ENCODE results near the gene MEF2D.

MEF2D gene

DNA sequence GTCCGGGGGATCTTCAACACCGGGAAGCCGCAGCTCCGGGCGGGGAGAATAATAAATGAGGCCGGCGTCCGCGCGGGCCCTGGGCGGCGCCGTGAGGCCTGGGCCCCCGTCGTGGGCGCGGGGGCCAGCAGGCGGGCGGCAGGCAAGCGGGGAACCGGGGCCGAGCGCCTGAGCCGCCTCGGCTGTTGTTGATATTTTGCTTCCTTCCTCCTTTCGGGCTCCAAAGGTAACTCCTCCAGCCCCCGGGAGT lies at the start of gene MEF2D:
MEF2D (minus strand) TSS at position 233 of the 250 bp plus-strand sequence. CDS start 17,483 bp downstream, outside the sequence.
- DNase-seq (ENCODE audit: low spot score) = no peak

DNA sequence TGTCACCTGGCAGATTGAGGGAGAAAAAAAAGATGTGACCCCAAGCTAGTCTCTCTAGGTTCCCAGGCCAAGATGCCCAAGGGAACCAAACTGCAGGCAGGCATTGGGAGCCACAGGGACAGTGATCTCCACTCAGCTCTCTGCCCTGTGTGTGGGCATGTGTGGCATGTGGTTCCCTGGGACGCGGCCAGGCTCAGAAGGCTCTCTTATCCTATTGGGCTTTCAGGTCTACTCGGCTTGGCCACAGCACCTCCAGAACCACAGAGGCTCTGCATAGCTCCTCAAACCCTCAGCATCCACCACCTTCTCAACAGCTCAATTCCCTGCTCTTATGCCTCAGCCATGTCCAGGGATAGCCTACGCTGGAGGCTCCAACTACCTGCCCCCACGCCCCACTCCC lies 49.8 kb upstream of the MEF2D start:
- no peak for DNase-seq (ENCODE audit: low spot score)

DNA sequence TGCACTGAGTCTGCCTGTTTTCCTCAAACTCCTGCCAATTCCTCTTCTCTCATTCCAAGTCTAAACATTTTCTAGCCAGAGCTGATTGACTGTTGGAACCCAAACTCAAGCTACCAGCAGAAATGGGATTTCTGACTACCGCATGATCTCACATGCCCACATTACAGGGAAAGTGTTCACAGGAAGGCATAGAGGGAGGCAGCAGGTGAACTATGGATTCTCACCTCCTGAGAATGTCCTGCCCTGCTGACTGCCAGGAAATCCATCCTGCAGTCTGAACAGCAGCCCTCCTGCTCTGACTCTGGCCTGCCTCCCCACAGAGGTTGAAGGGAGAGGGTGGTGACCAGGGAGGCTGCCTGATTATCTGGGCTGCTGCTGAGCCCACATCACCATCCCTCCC lies 49.3 kb upstream of the MEF2D start:
- DNase-seq (ENCODE audit: low spot score) = no peak

DNA sequence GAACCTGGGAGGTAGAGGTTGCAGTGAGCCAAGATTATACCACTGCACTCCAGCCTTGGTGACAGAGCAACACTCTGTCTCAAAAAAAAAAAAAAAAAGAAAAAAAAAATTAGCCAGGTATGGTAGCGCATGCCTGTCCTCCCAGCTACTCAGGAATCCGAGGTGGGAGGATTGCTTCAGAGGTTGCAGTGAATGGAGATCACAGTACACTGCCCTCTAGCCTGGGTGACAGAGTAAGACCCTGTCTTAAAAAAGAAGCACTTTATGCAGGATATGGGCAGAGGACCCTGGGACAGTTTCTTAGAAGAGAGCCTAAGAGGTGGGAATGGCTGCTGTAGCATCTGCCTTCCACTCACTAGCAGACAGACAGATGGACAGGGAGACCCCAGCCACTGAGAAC lies 48.8 kb upstream of the MEF2D start:
- DNase-seq (ENCODE audit: low spot score) = no peak

GRCh38 chr1:156547982-156548381 lies 47.4 kb upstream of the MEF2D start:
- DNase-seq (ENCODE audit: low spot score) = no peak

GRCh38 chr1:156547434-156547833 lies 46.9 kb upstream of the MEF2D start:
- no peak for DNase-seq (ENCODE audit: low spot score)

DNA sequence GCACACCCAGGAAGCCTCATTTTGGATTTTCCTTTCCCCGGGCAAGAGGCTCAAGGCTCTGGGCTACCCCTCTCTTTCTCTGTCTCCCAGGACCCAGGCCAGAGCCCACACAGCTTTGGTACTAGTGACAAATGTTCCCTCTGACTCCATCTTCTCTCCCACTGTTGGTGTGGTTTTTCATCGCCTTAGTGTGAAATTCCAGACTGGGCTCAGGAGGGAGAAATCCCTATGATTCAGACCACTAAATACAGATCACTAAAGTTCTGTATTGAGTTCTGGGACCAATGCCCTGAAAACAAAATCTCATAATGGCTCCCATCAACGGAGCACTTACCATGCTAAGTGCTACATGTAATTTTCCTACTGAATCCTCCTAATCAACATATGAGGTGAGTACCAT lies 45.7 kb upstream of the MEF2D start:
- no peak for DNase-seq (ENCODE audit: low spot score)

GRCh38 chr1:156544592-156545102 lies 44.1 kb upstream of the MEF2D start:
- no peak for DNase-seq (ENCODE audit: low spot score)

DNA sequence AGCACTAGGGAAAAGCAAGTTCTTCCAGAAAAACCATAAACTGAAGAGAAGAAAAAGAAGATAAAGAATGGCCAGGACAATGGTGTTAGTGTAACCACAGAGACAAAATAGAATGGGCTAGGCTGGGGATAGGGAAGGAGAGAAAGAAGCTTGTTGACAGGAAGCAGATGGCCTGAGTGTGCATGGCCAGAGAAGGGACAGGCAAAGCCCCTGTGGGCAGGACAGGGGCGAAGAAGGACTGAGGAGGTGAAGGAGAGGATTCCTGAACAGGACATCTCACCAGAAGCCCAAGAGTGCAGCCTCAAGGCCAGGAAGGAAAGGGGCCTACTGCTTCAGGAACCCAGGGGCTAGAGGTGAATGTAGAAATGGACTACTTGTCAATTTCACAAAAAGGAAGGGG lies 42.5 kb upstream of the MEF2D start:
- no peak for DNase-seq (ENCODE audit: low spot score)

DNA sequence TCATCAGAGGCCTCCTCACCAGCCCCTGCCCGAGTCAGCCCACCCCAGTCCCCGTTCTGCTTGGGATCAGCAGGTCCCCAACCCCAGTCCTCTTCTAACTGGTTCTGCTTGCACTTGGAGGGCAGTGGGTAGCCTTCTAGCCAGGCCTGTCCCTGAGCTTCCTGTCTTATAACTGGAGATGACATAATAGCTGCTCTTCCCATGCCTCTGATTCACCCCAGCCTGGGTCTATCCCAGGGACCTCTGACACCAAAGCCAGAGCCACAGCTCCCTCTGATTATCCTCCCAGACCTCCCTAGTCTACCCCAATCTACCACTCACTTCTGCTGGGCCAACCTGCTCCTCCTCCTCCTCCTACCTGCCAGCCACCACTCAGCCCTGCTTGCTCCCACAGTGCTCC lies 40.4 kb upstream of the MEF2D start:
- no peak for DNase-seq (ENCODE audit: low spot score)

DNA sequence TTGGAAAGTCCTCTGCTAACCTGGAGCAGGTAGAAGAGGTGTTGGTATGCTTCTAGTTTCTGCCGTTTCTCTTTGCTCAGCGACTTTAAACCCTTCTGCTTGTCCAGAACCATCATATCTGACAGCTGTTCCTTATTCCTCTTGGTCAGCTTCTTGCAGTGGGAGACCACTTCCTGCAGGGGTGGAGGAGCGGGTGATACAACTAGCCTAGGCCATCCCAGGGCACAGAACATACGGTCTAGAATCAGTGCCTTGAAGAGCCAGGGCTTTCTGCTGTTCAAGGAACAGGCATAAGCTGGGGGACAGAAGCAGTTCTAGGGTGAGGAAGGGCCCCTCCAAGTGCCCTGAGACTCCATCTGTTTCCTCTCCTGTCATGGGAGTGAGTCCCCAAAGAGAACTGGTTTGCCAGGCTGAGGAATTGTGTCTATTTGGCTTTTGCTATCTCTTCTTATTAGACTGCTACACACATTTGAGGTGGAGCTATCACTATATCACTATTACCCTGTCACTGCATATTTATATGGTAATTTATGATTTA lies 39.3 kb upstream of the MEF2D start:
- DNase-seq (ENCODE audit: low spot score) = no peak

DNA sequence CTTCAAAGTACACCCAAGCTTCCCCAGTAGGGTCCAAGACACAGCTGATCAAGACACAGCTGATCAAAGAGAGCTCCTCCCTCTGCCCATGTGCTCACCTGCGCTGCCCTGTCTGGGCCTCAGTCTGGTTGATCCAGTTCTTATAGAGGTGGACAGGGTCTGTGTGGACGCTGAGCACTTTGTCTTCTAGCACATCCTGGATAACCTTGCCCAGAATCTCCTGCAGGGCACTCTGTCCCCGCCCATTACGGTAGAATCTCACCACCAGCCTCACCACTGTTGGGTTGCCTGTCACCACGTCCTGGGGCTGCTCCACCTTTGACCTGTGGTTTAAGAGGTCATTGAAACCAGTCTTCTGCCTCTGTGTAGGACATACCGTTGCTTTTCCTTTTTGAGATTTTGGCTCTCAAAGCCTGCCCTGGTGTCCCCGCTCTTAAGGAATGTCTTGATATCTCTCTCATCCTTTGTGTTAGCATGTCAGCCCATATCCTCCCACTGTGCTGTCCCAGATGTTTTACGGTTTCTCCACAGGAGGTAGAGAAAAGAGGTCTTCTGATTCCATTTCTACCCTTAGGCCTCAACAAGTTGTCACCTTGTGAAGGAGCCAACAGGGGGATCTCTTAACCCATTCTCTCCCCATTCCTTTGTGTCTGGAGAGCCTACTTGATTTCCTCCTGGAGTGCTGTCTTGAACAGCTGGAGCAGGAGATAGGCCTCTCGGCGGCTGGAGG lies 38.3 kb upstream of the MEF2D start:
- no peak for DNase-seq (ENCODE audit: low spot score)

- DNase-seq (ENCODE audit: low spot score) = no peak
Observed at GRCh38 chr1:156537027-156537426, 36.5 kb upstream of the MEF2D start.

- DNase-seq (ENCODE audit: low spot score) = no peak
Observed at GRCh38 chr1:156534424-156535060, 34.0 kb upstream of the MEF2D start.

DNA sequence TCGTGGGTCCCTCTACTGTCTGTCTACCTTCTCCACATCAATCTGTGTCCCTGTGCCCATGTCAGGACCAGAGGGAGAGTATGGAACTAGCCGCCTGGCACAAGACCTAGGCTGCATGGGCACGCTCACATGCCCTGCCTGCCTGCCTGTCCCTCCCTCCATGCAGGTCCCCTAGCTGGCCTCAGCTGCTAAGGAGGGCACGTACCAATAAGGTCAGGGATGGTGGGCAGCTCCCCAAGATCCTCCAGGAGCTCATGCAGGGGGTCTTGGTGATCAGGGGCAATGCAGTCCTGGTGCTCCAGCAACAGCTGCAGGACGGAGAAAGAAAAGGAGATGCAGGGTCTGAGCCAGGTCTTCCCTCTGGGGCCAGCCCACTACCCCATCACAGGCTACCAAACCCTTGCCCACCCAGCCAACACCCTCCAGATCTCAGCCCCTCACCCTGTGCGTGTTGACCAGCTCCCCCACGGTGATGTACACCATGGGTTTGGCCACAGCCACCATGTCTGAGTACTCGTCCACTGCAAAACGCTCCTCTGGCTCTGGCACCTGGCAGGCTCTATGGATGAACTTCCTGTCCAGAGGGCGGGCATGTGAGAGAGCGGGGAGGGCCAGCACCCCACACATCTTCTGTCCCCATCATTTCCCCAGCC lies 33.1 kb upstream of the MEF2D start:
- no peak for DNase-seq (ENCODE audit: low spot score)

DNA sequence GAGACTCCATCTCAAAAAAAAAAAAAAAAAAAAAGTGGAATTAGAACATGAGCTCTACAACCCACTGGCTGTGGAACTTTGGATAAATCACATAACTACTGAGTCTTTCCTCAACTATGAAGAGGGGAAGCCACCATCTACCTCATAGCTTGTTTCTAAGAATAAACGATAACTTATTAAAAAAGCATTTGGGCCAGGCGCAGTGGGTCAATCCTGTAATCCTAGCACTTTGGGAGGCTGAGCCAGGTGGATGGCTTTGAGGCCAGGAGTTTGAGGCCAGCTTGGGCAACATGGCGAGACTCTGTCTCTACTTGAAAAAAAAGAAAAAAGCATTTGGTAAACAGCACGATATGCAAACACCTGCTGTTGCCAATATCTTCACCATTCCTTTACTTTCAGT lies 31.8 kb upstream of the MEF2D start:
- DNase-seq (ENCODE audit: low spot score) = no peak

- DNase-seq (ENCODE audit: low spot score) = no peak
Observed at GRCh38 chr1:156530006-156530405, 29.4 kb upstream of the MEF2D start.

- DNase-seq (ENCODE audit: low spot score) = no peak
Observed at GRCh38 chr1:156528875-156529425, 28.4 kb upstream of the MEF2D start.

GRCh38 chr1:156528231-156528630 lies 27.7 kb upstream of the MEF2D start:
- DNase-seq (ENCODE audit: low spot score) = no peak

GRCh38 chr1:156527584-156527983 lies 27.0 kb upstream of the MEF2D start:
- DNase-seq (ENCODE audit: low spot score) = no peak

DNA sequence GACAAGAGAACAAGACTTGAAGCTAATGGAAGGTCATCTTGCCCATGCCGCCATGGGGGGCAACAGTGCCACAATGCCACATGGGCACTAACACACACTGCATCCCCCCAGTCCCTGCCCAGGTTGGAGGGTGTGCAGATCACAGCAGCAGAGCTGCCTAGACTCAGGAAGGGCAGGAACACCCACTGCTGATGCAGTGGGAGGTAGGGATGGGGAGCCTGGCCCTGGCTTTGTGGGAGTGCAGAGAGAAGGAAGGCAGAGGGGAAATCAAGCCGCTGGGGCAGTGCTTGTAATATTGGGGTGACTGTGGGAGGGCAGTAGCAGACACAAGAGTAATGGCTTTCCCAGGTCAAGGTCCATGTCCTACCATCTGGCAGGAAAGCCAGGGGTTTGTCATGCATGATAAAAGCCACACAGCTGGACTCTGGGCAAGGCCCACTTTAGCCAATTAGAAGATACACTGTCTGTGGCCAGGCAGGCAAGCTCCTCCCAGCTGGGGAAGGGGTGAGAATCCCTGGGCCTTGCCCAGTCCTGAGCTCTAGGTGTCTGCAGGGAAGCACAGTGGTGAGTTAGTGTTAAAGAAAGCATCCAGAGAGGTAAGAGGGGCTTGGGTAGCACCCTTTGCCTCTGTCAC lies 25.4 kb upstream of the MEF2D start:
- no peak for DNase-seq (ENCODE audit: low spot score)

GRCh38 chr1:156525071-156525501 lies 24.5 kb upstream of the MEF2D start:
- peak; percentile 24 for DNase-seq (ENCODE audit: low spot score)

All from pons (tissue), 1 donor.